ENCODE measurements around the gene GSE1.

The GSE1 gene

DNA sequence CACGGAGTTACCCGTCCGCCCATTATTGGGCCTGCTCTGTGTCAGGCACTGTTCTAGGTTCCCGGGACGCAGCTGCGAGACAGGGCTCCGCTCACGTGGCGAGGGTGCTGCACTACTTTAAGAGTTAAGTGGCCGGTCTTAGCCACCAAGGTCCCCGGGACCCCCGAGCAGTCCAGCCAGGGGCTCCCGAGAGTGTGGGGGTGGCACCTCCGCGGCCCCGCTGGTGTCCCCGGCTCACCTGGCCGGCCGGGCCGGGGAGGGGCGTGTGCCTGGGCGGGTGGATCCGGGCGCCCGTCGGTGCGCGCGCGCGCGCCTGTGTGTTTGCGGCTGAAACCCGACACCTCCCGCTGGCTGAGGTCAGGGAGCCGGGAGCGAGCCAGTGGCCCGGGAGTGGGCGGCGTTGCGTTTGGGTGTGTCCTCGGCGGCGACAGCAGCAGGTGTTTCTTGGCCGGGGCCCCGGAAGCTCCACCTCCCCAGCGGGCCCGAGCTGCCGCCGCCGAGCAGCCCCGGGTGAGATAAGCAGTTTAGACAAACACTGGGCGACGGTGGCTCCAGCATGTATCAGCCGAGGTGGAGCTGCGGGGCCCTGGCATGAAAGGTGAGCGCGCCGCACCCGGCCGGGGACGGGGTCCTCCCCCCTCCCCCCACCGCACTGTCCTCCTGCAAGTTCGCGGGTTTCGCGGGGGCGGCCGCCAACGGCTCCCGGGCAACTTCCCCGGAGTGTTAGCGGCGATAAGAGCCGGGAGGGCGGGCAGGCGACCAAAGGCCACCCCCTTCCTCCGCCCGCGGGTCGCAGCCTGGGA is at the start of gene GSE1:
Gene GSE1 (plus strand): TSS at position 522 of the 803 bp plus-strand sequence. CDS start 70 bp downstream, at position 592.
- no peak for DNase-seq (ENCODE audit: low read depth, low spot score)

DNA sequence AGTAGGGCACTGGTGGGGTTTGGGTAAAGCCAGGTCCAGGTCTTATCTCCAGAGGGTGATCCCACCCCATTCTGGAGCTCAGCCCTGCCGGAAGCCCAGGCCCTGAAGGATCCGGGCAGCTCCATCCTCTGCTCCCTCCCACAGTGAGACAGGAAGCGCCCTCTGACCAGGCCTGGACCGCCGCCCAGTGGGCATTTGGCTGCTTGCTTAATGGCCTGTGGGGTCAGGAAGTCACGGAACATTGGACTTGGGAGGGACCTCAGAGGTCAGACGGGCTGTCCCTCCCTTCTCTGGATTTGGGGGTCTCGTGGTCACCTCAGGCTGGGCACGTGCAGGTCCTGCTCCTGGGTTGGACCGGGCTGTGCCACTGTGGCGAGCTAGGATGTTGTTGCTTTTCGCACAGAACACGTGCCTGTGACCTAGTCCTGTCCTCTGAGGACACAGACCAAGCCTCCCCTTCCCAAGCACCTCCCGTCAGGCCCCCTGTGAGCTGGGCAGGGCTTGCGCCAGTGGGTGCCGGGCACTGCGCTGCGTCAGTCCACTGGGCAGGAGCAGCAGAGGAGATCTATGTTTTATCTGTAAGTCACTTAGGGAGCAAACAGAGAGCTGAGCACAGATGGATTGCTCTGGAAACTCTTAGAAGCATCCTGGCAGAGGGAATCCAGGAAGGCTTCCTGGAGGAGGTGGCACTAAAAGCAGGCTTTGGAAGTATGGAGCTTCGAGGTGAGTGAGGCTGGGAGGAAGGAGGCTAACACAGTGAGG is 49.4 kb upstream of the GSE1 start:
- DNase-seq (ENCODE audit: low read depth, low spot score) = no peak

DNA sequence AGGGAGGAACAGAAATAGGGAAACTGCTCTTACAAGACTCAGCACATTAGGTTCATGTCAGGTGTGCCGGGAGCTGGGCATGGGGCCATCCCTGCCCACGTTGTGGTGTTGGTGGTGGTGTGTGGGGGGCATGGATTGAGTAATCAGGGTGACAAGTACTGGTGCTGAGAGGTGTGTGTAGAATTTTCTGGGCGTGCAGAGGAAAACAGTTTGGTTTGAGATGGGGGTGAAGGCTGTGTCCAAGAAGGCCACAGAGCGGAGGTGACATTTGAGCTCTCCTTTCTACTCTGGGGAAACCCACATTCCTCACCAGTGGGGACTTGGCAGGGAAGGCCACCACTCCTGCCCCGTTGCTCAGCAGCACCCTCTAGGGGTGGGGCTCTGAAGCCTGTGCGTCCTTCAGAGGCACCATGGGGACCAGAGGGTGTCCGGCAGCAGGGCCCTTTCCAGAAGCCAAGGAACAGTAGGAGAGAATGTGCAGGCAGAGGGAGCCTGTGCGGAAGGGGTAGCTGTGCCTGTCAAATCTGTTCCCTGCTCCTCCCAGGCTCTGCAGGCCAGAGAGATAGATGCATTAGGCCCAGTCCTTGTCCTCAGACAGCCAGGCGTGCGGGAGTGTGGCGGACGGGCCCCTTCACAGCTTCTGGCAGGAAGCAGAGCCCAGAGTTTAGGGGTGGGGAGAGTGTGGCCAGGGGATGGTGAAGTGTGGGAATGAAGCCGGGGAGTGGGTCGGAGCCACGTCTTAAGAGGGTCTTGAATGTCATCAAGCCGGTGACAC is 48.7 kb upstream of the GSE1 start:
- no peak for DNase-seq (ENCODE audit: low read depth, low spot score)

DNA sequence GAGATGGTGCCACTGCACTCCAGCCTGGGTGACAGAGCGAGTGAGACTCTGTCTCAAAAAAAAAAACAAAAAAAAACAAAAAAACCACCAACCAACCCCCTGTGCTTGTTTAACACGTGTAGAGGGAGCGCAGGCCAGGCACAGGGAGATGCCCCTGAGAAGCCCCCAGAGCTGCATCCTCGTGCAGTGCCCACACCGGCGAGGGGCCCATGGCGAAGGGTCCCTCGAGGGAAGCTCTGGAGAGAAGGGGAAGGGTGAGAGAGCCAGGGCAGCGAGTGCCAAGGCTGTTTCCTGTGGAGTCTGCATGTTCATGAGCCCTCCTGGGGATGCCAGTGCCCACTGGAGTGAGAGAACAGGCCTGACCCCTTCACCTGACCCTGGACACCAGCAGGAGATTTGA is 47.8 kb upstream of the GSE1 start:
- DNase-seq (ENCODE audit: low read depth, low spot score) = no peak

DNA sequence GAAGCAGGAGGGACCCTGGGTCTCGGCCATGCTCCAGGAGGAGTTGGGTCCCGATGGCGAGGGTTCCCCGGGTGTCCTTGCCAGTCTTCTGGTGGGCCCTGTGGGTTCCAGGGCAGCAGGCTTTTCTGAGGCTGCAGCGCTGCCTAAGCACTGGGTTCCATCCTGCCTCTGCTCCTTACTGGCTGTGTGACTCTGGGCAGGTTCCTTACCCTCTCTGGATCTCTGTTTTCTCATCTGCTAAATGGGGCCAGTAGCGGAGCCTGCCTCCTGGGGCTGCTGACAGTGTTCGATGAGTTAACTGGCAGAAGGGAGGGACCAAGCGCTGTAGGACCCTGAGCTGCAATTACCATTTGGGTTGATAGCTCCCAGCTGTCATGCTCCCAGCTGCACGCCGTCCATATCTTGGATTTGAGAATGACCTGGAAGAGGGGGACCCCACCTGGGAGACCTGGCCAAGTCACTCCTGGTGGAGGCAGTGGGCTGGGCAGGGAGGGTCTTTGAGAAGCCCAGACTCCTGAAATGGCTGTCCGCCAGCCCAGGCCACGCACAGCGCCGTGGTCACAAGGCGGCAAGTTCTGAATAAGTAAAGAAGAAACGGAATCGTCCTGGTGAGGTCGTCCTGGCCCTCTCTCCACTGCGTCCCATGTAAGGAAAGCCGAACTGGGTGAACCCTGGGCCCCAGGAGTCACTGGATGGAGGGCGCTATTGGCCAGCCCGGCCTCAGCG is 47.2 kb upstream of the GSE1 start:
- no peak for DNase-seq (ENCODE audit: low read depth, low spot score)

DNA sequence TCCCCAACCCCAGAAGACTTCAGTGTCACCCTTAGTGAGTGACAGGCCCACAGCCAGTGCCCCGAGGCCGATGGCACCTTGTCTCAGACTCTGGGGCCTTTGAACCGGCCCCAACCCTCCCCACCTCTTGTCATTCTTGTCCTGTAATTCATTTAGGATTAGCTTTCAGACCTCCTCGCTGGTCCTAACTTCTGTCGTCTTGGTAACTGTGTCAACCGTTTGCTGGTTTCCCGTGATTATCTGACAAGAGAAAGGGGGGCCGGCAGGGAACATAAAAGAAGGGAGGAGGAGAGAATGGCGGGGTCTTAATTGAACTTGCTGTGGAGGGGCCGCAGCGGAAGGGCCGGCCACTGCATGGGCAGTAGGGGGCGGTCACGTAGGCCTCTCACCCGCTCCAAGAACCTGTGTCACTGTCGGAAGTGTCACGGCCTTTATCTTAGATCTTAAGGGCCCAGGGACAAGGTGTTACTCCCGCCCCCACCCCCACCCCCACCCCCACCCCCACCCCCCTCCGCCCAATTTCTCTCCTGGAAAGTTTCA is 46.5 kb upstream of the GSE1 start:
- no peak for DNase-seq (ENCODE audit: low read depth, low spot score)

DNA sequence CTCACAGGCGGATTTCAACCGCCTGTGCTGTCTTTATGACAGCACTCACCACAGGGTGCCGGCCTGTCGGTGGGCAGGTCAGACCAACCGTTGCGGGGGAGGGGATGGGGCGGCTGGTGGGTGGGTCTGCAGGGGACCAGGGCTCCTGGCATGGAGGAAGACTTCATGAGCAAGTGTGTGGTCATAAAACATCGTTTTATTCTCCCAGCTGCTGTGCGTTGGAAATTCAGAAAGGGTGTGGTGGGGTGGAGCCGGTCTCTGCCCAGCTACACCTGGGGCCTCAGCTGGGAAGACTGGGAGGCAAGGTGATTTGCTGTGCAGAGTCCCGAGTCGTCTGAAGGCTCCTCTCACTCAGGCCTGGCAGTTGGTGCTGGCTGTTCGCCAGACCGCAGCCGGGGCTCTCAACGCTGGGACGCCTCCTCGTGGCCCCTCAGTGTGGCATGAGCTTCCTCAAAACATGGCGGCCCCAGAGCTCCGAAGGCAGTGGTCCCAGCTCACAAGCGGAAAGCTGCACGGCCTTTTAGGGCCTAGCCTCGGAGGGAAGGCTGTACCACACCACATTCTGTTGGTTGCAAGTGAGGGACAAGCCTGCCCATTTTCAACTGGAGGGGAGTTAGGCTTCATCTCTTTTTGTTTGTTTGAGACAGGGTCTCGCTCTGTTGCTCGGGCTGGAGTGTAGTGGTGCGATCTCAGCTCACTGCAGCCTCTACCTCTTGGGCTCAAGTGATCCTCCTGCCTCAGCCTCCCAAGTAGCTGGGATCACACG is 45.8 kb upstream of the GSE1 start:
- no peak for DNase-seq (ENCODE audit: low read depth, low spot score)

DNA sequence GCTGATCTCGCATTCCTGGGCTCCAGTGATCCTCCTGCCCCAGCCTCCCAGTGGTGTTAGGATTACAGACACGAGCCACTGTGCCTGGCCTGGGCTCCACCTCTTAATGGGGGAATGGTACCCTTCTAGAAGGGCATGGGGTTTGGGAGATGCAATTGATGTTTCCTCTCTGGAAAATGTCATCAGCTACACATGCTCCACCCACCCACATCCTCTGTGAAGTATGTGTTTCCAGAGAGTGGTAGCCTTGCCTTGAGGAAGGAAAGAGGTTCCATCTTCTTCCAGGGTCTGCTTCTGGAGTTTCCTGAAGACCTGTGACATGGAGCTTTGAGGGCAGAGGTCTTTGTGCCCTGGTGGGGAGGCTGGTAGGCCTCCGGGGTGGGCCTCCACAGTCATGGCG is 45.2 kb upstream of the GSE1 start:
- DNase-seq (ENCODE audit: low read depth, low spot score) = no peak

DNA sequence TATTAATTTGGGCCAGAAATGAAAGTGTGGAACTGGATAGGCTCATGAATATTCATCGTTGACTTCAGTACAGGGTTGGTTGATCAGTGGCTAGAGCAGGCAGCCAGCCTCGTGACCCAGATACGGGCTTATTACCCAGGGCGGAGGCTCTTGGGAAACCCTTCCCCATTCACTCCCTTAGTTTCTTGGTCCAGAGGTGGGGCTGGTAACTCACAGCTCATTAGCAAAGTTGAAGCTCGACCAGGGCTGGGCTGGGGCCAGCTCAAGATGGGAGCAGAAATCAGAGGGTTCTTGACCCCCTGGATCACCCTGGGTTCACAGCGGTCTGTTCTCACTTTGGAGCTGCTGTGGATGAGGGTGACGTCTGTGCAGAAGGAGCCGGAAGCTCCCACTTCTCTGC is 44.6 kb upstream of the GSE1 start:
- DNase-seq (ENCODE audit: low read depth, low spot score) = no peak

DNA sequence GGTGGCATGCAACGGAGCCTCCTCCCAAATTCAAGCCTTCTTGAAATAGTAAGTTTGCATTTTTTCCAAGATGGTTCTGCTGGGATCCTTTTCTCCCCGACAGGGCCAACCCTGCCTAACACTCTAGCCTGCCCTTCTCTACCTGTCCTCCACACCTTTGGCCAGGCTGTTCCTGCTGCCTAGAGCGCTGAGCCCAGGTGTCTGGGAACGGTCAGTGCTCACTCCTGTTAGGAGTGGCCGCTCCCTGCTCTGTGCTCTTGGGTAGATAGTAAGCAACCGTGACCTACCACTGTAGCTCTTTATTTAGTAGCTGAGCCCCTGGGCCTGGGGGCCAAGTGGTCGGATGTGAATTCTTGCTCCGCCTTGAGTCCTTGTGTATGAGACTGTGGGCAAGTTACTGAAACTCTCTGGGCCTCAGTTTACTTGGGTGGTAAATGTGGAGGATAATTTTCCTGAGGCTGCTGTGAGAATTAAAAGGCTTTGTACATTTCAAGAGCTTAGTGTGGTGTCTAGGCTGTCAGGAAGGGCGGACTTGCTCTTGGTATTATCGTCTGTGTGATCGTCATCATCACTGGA is 44.0 kb upstream of the GSE1 start:
- DNase-seq (ENCODE audit: low read depth, low spot score) = no peak

DNA sequence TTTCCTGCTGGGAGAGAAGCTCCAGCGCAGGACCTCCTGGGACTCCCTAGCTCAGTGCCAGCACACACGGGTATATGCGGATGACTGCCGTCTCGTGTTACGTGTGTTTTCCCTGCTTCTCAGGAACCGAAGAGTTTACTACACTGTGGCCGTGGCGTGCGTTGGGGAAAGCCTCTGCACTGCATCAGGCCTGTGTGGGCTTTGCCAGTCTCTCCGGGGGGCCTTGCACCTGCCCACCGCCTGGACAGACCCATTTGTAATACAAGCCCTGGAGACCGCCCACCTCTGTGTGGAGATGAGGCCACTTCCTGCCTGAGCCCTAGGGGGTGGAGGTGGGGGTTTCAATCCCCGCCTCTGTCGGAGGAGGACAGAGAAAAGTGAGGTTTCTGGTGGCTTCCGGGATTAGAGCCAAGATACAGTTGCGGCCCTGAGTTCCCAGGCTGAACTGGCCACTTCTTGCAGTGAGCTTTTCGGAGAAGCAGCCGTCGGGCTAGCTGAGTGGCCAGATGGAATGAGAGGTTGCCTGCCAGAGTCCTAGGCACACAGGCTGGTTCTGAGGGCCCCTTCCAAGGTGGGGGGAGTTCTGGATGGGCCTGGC is 43.4 kb upstream of the GSE1 start:
- DNase-seq (ENCODE audit: low read depth, low spot score) = no peak

DNA sequence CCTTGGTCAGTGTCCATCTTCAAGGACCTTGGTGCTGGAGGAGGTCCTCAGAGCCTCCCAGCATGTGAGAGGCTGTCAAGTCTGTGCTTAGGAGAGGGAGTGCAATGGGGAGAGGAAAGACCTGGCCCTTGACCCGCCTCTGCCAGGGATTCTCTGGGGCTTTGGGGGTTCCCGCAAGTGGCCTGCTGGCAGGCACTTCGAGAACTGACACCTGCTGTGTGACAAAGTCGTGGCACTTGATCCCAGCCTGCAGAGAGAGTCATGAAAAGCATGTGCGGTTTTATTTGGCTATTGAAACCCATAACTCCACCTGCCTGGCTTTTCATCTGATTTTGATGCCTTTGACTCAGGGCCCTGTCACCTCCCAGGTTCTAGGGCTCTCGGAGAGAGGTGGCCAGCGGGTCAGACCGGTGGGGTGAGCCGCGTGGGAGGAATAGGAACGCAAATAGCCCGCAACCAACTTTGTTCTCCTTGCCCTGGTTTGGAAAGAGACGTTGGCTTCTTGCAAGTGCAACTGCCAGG is 42.8 kb upstream of the GSE1 start:
- no peak for DNase-seq (ENCODE audit: low read depth, low spot score)

DNA sequence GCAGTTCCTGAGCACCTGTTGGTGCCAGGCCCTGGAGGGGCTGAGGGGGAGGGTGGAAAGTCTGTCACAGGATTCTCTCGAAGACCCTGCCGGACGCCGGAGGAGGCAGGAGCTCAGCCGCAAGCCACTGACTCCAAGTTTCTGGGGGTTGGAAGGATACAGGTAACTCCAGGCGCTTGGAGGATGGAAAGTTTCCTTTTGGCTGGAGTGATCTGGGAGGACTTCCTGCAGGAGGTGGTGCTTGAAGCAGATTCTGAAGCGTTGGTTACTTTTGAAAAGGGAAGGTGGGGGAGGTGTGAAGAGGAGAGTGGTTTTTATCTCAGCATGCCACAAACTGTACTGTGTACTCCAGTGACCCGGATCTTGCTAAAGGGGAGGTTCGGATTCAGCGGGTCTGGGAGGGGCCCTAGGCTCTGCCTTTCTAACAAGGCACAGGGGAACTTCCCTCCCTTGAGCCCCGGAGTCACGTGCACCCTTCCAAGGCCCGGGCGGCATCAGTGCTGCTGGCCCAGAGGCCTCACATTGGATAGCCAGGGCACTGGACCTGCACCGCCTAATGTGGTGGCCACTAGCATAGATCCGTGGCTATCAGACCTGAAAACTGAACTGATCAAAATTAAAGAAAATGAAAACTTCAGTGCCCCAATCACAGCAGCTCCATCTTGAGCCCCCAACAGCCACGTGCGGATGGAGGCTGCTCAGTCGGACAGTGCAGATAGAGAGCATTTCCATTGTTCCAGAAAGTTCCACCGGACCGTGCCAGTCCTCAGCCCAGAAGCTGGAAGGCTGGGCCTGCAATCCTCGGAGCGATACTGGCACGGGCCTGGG is 42.2 kb upstream of the GSE1 start:
- no peak for DNase-seq (ENCODE audit: low read depth, low spot score)

DNA sequence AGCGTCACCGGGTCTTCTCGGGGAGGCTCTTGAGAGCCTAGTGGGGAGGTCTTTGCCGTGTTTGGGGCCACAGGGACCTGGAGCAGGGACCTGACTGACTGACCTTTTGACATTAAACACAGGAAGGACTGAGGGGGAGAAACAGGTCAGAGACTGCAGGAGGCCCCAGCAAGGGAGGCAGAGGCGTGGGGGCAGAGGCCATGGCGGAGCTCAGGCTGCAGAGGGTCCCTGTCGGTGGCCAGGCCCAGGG is 41.6 kb upstream of the GSE1 start:
- no peak for DNase-seq (ENCODE audit: low read depth, low spot score)

DNA sequence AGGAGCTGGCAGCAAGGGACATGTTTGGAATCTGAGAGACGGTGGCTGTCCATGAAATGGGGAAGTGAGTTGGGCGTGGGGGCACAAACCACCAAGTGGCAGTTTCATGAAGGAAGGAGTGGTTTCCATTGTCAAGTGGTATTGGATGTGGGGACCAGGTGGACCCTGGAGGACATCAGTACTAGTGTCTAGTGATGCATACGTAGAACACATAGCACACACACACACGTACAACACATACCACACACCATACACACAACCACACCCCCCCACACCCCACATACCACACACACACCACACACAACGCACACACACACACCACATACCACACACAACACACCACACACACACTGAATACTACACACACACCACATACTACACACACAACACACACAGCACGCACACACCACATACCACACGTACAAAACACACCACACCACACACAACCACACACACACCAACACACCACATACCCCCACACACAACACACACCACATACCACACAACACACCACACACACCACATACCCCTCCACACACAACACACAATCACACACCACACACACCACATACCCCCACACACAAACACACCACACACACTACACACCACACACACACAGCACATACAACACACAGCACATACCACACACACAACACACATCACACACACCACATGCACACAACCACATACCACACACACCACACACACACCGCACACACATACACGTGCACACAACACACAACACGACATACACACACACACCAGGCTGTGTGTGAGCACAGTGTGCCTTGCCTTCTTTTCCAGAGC is 41.1 kb upstream of the GSE1 start:
- DNase-seq (ENCODE audit: low read depth, low spot score) = no peak

DNA sequence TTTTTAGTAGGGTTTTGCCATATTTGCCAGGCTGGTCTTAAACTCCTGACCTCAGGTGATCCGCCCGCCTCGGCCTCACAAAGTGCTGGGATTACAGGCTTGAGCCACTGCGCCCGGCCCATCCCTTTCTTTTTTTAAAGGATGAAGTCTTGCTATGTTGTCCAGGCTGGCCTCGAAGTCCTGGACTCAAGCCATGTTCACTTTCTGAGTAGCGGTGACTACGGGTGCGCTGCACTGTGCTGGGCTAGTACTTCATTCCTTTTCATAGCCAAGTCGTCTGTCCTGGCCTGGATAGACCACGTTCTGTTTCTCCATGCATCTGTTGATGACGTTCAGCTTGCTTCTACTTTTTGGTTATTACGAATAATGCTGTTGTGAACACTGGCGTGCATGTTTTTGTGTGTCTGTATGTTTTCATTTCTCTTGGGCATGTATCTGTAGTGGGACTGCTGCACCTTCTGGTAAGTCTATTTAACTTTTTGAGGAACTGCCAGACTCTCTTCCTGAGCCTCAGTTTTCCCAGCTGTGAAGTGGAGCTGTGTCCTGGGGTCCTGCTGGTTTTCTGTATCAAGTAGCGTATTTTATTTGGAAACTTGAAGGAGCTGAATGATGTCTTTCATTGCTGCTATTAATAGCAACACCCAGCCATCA is 40.0 kb upstream of the GSE1 start:
- DNase-seq (ENCODE audit: low read depth, low spot score) = no peak

Measured in activated CD4-positive, CD25-positive, alpha-beta regulatory T cell treated with anti-CD3 and anti-CD28 coated beads, Interleukin-2, amount 50 U/mL, for 16 hours (primary cell).